GM12874 (cell line): Measurements from ENCODE around the gene ANKRD27.

Experiments
- CTCF ChIP-seq: IDR thresholded peaks from 2 replicates; pipeline ENCODE4 v1.5.1; 2011; ENCODE audit warnings: low read depth, mild to moderate bottlenecking, control low read depth, low read length, moderate library complexity; ENCODE audit not compliant: insufficient read depth

The ANKRD27 gene

GRCh38 chr19:32613008-32613407 is 62.0 kb downstream of the ANKRD27 start:
- no peak for TF ChIP-seq CTCF

GRCh38 chr19:32611161-32611560 is 63.8 kb downstream of the ANKRD27 start:
- no peak for TF ChIP-seq CTCF

- TF ChIP-seq CTCF: no peak
These were observed 67.5 kb downstream of the ANKRD27 start for GRCh38 chr19:32607479-32607878.

- no peak for TF ChIP-seq CTCF
These were observed 68.7 kb downstream of the ANKRD27 start for GRCh38 chr19:32606289-32606688.

- no peak for TF ChIP-seq CTCF
These were observed 69.4 kb downstream of the ANKRD27 start for GRCh38 chr19:32605544-32605943.

- TF ChIP-seq CTCF: no peak
These were observed 71.0 kb downstream of the ANKRD27 start for GRCh38 chr19:32603961-32604360.

- TF ChIP-seq CTCF: peak; percentile 58
These were observed 75.2 kb downstream of the ANKRD27 start for GRCh38 chr19:32599736-32600157.

- no peak for TF ChIP-seq CTCF
These were observed 75.7 kb downstream of the ANKRD27 start for GRCh38 chr19:32599258-32599657.
